HG03442 (cell line): Measurements from ENCODE around the gene KCNJ18.
"Not testable (repeated sequence)": the region's sequence is repeated elsewhere in the genome, so short reads cannot be mapped to it uniquely, and the experiment has no call there.

Experiments used
- ATAC-seq: cut with Tn5 transposase; IDR thresholded peaks from one replicate; pipeline ENCODE4 v1.9.1; 2021; ENCODE audit warnings: mild to moderate bottlenecking, moderate library complexity; ENCODE audit not compliant: unreplicated experiment

The KCNJ18 gene

GRCh38 chr17:21749696-21750531 is 57.6 kb downstream of the KCNJ18 start:
- ATAC-seq = not testable (repeated sequence)

DNA sequence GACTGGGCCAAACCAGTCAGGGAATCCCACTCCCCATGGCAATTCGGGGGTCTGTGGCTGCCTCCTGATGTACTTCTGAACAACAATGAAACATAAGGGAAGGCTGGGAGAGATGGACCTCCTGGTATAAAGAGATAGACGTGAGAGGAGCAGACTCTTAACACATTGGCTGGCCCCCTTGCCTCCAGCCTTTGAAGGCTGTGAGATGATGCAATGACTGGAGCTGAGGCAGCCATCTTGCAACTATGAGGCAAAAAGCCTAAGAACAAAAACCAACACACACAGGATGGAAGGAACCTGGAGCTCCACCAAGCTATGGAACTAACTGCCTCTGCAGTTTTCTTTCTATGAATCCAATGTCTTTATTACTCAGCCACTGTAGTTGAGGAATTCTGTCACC is 58.8 kb downstream of the KCNJ18 start:
- ATAC-seq = not testable (repeated sequence)
